Measurements from ENCODE around the gene CCR8.

DNA sequence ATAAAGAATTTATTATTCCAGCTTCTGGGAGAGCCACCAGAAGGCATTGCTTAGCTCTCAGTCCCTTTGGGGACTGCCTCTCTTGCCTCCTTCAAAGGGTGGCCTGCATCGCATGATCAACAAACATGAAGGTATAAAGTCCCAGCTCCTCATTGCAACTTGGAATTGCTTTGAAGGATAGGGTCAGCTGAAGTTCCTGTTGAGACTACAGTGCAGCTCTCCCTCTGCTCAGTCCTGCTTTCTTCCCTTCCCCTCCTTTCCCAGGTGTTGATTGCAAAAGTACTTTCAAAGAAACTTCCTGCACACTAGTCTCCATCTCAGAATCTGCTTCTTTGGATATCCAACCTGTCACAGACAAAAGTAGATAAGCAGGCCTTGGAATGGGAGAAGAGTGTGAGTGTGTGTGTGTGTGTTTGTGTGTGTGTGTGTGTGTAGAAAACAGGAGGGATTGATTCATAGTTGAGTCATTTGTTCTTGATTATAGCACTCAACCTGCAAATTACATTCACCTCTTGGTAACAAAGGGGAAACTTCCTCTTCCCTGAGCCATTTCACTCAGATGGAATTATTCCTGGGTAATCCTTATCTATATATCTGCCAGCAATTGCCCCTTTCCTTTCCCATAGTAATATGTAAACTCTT, 13.7 kb downstream of the CCR8 start:
- no peak for TF ChIP-seq ZNF777 (tag by site-specific recombination; IDR thresholded peaks at IDR 0.05; ENCODE audit: borderline replicate concordance)
- TF ChIP-seq ZNF16 (tag by site-specific recombination; IDR thresholded peaks at IDR 0.05; ENCODE audit: low read depth) = no peak
- TF ChIP-seq ZNF335 (tag by site-specific recombination; conservative IDR thresholded peaks at IDR 0.05) = no peak
- TF ChIP-seq KLF10 (tag by site-specific recombination; IDR thresholded peaks at IDR 0.05) = no peak
- TF ChIP-seq, protein P1, sequence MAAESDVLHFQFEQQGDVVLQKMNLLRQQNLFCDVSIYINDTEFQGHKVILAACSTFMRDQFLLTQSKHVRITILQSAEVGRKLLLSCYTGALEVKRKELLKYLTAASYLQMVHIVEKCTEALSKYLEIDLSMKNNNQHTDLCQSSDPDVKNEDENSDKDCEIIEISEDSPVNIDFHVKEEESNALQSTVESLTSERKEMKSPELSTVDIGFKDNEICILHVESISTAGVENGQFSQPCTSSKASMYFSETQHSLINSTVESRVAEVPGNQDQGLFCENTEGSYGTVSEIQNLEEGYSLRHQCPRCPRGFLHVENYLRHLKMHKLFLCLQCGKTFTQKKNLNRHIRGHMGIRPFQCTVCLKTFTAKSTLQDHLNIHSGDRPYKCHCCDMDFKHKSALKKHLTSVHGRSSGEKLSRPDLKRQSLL (tag by site-specific recombination; IDR thresholded peaks at IDR 0.05) = no peak
- no peak for TF ChIP-seq HOXA7 (CRISPR knock-in tag; IDR thresholded peaks at IDR 0.05; ENCODE audit: borderline replicate concordance)
- no peak for TF ChIP-seq ZNF23 (tag by site-specific recombination; IDR thresholded peaks at IDR 0.05; ENCODE audit: borderline replicate concordance)
- TF ChIP-seq ZNF132 (tag by site-specific recombination; IDR thresholded peaks at IDR 0.05; ENCODE audit: borderline replicate concordance) = no peak
- TF ChIP-seq, protein P2, sequence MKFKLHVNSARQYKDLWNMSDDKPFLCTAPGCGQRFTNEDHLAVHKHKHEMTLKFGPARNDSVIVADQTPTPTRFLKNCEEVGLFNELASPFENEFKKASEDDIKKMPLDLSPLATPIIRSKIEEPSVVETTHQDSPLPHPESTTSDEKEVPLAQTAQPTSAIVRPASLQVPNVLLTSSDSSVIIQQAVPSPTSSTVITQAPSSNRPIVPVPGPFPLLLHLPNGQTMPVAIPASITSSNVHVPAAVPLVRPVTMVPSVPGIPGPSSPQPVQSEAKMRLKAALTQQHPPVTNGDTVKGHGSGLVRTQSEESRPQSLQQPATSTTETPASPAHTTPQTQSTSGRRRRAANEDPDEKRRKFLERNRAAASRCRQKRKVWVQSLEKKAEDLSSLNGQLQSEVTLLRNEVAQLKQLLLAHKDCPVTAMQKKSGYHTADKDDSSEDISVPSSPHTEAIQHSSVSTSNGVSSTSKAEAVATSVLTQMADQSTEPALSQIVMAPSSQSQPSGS (tag by site-specific recombination; IDR thresholded peaks at IDR 0.05; ENCODE audit: low read depth) = no peak
- TF ChIP-seq, protein P3, sequence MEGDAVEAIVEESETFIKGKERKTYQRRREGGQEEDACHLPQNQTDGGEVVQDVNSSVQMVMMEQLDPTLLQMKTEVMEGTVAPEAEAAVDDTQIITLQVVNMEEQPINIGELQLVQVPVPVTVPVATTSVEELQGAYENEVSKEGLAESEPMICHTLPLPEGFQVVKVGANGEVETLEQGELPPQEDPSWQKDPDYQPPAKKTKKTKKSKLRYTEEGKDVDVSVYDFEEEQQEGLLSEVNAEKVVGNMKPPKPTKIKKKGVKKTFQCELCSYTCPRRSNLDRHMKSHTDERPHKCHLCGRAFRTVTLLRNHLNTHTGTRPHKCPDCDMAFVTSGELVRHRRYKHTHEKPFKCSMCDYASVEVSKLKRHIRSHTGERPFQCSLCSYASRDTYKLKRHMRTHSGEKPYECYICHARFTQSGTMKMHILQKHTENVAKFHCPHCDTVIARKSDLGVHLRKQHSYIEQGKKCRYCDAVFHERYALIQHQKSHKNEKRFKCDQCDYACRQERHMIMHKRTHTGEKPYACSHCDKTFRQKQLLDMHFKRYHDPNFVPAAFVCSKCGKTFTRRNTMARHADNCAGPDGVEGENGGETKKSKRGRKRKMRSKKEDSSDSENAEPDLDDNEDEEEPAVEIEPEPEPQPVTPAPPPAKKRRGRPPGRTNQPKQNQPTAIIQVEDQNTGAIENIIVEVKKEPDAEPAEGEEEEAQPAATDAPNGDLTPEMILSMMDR (tag by site-specific recombination; IDR thresholded peaks at IDR 0.05) = no peak
- no peak for TF ChIP-seq ZNF548 (tag by site-specific recombination; IDR thresholded peaks at IDR 0.05)

Data from HEK293 (cell line).